ENCODE data around the gene RELL1.

RELL1 gene

DNA sequence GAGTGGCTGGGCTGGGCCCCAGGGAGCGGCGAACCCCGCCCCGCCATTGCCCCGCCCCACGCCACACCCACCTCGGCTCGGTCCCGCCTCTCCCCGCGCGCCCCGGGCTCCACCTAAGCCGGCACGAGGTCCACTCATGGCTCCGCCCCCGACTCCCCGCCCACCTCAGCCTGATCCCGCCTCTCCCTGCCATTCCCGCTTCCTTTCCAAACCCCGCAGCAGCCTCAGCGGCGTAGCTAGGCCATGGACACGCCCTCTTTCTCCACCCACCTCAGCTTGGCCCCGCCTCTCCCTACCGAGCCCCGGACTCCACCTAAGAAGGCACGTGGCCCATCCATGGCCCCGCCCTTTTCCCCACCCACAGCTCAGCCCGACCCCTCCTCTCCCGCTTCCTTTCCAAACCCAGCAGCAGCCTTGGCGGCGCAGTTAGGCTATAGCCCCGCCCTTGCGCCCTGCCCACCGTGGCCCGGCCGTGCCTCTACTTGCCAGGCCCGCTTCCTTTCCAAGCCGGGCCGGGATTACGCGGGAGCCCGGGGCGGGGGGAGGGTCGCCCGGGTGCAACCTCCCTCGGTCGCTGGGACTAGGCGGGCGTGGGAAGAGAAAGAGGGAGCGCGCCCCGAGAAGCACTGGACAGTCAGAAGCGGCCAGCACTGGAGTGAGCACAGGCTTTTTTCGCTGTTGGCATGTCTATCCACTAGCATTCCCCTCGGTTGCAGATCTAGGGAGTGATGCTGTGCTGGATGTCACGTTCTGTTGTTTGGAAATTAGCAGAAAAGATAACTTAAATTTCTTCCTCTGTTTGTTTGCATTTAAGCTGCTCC, at the start of gene RELL1 (continued):
- TF ChIP-seq, protein P1, sequence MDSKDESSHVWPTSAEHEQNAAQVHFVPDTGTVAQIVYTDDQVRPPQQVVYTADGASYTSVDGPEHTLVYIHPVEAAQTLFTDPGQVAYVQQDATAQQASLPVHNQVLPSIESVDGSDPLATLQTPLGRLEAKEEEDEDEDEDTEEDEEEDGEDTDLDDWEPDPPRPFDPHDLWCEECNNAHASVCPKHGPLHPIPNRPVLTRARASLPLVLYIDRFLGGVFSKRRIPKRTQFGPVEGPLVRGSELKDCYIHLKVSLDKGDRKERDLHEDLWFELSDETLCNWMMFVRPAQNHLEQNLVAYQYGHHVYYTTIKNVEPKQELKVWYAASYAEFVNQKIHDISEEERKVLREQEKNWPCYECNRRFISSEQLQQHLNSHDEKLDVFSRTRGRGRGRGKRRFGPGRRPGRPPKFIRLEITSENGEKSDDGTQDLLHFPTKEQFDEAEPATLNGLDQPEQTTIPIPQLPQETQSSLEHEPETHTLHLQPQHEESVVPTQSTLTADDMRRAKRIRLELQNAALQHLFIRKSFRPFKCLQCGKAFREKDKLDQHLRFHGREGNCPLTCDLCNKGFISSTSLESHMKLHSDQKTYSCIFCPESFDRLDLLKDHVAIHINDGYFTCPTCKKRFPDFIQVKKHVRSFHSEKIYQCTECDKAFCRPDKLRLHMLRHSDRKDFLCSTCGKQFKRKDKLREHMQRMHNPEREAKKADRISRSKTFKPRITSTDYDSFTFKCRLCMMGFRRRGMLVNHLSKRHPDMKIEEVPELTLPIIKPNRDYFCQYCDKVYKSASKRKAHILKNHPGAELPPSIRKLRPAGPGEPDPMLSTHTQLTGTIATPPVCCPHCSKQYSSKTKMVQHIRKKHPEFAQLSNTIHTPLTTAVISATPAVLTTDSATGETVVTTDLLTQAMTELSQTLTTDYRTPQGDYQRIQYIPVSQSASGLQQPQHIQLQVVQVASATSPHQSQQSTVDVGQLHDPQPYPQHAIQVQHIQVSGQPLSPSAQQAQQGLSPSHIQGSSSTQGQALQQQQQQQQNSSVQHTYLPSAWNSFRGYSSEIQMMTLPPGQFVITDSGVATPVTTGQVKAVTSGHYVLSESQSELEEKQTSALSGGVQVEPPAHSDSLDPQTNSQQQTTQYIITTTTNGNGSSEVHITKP (tag by site-specific recombination; IDR thresholded peaks at IDR 0.05): peak; percentile 56
- TF ChIP-seq ZNF561 (tag by site-specific recombination; IDR thresholded peaks at IDR 0.05; ENCODE audit: borderline replicate concordance): peak; percentile 19; the same call in 1 of the 2 replicates
- no peak for TF ChIP-seq ZNF560 (tag by site-specific recombination; IDR thresholded peaks at IDR 0.05; ENCODE audit: borderline replicate concordance)
- TF ChIP-seq ZNF366 (tag by site-specific recombination; conservative IDR thresholded peaks at IDR 0.05): peak; percentile 31; the same call in 1 of the 2 replicates
- 0 out of 2 replicates have a peak, but pooled peaks have one; percentile 16 for TF ChIP-seq ZSCAN30 (tag by site-specific recombination; IDR thresholded peaks at IDR 0.05)
- 0 out of 2 replicates have a peak, but pooled peaks have one; percentile 29 for TF ChIP-seq KLF7 (tag by site-specific recombination; IDR thresholded peaks at IDR 0.05; ENCODE audit: borderline replicate concordance)
- peak; percentile 100 for TF ChIP-seq SP3 (tag by site-specific recombination; IDR thresholded peaks at IDR 0.05)
- 0 out of 2 replicates have a peak, but pooled peaks have one; percentile 26 for TF ChIP-seq SP7 (tag by site-specific recombination; IDR thresholded peaks at IDR 0.05)

DNA sequence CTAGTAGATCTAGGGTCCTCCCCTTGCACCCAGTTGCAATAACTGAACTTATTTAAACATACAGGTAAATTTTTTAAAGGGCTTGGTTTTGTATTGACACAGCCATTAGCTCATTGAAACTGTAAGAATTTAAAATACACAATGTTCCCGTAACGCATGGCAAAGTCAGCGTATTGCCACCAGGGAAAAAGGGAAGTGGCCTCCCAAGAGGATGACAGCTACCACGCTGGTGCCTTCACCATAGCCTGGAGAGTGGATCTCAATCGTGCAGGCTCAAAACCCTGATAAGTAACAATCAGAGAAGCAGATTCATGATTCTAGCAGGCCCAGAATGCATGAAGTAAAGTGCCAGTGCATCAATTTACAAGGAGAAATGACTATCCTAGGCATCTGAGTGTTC, 49.4 kb upstream of the RELL1 start:
- H3K9me3 ChIP-seq (ENCODE audit: control insufficient read depth, insufficient read depth, low read depth, low read length): no peaks in the 10 kb centered on the region
- no peak overlapping the region for H3K27ac ChIP-seq (ENCODE audit: extremely low read depth, low read depth, low read length)
- TF ChIP-seq, protein P2, sequence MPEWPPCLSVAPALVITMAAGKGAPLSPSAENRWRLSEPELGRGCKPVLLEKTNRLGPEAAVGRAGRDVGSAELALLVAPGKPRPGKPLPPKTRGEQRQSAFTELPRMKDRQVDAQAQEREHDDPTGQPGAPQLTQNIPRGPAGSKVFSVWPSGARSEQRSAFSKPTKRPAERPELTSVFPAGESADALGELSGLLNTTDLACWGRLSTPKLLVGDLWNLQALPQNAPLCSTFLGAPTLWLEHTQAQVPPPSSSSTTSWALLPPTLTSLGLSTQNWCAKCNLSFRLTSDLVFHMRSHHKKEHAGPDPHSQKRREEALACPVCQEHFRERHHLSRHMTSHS (tag by site-specific recombination; IDR thresholded peaks at IDR 0.05): no peak
- TF ChIP-seq MEIS1 (CRISPR knock-in tag; IDR thresholded peaks at IDR 0.05; ENCODE audit: borderline replicate concordance) (no peak), SP3 (tag by site-specific recombination; IDR thresholded peaks at IDR 0.05) (no peak), BCL6B (tag by site-specific recombination; IDR thresholded peaks at IDR 0.05) (no peak), GFI1B (tag by site-specific recombination; IDR thresholded peaks at IDR 0.05) (no peak), ZNF10 (tag by site-specific recombination; IDR thresholded peaks at IDR 0.05) (no peak), ZNF600 (tag by site-specific recombination; IDR thresholded peaks at IDR 0.05) (no peak), TRIM28 (IDR thresholded peaks at IDR 0.05; ENCODE audit: borderline replicate concordance, low read length) (no peak), ZNF202 (tag by site-specific recombination; IDR thresholded peaks at IDR 0.05; ENCODE audit: borderline replicate concordance) (no peak)
- TF ChIP-seq, protein P3, sequence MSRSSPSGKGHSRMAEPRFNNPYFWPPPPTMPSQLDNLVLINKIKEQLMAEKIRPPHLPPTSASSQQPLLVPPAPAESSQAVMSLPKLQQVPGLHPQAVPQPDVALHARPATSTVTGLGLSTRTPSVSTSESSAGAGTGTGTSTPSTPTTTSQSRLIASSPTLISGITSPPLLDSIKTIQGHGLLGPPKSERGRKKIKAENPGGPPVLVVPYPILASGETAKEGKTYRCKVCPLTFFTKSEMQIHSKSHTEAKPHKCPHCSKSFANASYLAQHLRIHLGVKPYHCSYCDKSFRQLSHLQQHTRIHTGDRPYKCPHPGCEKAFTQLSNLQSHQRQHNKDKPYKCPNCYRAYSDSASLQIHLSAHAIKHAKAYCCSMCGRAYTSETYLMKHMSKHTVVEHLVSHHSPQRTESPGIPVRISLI (tag by site-specific recombination; IDR thresholded peaks at IDR 0.05): no peak
- TF ChIP-seq, protein P4, sequence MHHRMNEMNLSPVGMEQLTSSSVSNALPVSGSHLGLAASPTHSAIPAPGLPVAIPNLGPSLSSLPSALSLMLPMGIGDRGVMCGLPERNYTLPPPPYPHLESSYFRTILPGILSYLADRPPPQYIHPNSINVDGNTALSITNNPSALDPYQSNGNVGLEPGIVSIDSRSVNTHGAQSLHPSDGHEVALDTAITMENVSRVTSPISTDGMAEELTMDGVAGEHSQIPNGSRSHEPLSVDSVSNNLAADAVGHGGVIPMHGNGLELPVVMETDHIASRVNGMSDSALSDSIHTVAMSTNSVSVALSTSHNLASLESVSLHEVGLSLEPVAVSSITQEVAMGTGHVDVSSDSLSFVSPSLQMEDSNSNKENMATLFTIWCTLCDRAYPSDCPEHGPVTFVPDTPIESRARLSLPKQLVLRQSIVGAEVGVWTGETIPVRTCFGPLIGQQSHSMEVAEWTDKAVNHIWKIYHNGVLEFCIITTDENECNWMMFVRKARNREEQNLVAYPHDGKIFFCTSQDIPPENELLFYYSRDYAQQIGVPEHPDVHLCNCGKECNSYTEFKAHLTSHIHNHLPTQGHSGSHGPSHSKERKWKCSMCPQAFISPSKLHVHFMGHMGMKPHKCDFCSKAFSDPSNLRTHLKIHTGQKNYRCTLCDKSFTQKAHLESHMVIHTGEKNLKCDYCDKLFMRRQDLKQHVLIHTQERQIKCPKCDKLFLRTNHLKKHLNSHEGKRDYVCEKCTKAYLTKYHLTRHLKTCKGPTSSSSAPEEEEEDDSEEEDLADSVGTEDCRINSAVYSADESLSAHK (tag by site-specific recombination; IDR thresholded peaks at IDR 0.05): no peak
- H3K4me3 ChIP-seq (ENCODE audit: low read depth, low read length): no peak overlapping the region
- no peaks in the 10 kb centered on the region for H3K36me3 ChIP-seq (ENCODE audit: control insufficient read depth in 2 of 2, insufficient read depth in 1 of 2, low read length in 2 of 2)
- CTCF ChIA-PET: no interaction called here
- POLR2A ChIA-PET: no interaction called here
- no peaks in the 10 kb centered on the region for H3K4me1 ChIP-seq (ENCODE audit: control insufficient read depth, insufficient read depth, low read length)
